ENCODE measurements around the gene OR52K1.
A peak's percentile ranks its signal among the peaks of the same experiment; 100 is the strongest.
"Not testable (repeated sequence)": the region's sequence is repeated elsewhere in the genome, so short reads cannot be mapped to it uniquely, and the experiment has no call there.

Gene OR52K1

DNA sequence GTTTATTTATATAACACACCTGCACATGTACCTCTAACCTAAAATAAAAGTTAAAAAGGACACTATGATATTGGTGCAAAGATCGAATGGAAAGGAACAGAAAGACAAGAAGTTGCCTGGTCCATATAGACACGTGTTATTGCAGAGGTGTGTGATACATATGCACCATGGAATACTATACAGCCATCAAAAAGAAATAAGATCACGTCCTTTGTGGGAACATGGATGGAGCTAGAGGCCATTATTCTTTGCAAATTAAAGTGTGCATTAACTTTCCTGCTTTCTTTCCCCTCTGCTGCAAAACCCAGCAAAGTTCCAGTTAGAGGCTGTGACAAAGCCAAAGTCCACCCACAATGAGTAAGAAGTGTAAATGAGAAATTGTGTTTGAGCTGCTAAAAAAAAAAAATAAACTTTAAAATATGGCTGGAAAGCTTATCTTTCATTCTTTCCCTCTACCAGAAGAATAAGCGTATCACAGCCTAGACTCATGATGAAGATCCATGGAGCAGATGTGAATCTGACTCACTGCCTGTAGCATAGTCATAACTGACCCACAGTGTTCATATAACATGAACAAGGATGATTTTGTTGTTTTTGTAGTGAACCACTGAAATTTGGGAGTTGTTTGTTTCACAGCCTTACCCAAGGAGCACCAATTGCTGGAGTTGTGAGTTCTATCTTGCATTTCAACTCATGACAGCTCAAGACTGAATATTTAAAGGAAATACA lies 9.6 kb downstream of the OR52K1 start:
- DNase-seq: no peak

DNA sequence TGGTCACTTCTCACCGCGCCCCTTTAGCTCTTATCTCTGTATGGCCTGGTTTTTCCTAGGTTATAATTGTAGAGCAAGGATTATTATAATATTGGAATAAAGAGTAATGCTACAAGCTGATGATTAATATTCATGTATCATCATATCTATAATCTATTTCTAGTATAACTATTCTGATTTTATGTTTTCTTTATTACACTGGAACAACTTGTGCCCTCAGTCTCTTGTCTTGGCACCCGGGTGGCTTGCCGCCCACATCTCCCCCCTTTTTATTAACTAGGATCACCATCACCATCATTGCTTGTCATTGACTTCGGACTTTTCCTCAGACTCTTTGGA lies 11.0 kb downstream of the OR52K1 start:
- DNase-seq: no peak

DNA sequence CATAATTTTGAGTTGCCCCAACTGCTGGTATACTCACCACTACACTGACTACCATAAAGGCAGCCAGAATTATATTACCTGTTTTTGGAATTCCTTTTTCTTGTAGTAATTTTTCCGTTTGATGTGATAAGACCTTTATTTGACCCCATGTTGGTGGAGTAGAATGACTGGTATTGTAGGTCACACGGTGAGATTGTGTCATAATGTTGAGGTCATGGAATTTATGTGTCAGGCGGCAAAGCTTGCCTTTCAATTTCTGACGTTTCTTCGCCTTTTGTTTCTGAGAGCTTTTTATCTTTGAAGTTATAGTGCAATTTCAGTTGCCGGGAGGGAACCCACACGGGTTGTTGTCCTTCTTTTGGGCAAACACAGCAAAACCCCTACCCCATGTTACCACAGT lies 13.0 kb downstream of the OR52K1 start:
- no peak for DNase-seq

DNA sequence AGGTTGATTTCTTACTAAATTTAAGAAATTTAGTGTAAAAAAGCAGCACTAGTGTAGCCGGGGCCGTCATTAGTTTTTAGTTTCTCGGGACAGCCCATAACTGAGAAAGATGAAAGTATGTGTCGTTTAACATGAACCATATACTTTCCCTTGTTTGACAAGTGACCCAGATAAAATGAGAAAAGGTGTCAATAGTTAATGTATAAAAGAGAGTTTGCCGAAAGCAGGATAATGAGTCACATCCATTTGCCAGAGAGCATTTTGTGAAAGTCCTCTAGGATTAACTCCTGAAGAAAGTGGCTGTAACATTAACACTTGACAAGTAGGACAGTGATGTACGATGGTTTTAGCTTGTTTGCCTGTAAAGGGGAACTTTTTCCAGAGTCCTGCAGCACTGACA lies 13.5 kb downstream of the OR52K1 start:
- DNase-seq: no peak

DNA sequence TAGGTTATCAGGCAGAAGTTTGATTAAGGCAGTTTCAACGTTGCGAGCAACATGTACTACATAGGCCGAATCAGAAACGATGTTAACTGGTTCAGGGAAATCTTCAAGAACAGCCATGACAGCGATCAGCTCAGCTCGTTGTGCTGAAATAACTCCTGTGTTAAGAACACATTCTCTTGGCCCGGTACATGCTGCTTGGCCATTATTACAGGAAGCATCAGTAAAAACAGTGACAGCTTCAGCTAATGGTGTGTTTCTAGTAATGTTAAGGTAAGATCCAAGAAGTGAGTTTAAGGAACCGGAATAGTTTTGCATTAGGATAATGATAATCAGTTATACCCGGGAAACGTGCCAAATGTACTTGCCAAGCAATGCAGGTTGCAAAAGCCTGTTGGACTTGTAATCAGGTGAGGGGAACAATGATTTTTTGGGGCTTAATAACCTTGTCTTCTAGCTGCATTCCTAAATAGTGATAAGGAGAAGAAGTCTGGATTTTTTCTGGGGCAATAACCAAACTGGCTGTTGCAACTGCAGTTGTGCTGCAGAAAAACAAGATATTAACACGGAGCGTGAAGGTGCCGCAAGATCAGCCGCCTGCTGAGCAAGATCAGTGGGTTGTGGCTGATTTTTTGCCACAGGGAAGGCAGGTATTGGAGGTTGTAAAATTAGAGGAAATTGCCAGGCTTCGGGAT lies 14.3 kb downstream of the OR52K1 start:
- no peak for DNase-seq

DNA sequence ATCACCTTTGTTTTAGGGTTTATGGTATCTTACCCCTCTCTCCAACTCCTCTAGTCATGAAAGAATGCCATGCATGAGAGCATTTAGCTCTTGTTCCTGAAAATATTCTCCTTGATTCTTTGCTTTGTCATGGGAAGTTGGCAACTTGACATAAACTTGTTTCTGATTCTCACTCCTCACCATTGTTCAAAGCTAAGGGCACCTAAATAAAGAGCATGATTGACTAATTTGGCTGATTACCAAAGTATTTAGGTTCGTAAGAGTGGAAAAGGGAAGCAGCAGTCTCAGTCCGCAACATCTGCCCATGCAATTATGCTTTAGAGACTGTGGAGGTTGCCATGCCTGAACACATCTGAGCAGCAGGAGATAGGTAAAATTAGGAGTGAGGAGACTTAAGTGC lies 26.4 kb downstream of the OR52K1 start:
- DNase-seq: no peak

DNA sequence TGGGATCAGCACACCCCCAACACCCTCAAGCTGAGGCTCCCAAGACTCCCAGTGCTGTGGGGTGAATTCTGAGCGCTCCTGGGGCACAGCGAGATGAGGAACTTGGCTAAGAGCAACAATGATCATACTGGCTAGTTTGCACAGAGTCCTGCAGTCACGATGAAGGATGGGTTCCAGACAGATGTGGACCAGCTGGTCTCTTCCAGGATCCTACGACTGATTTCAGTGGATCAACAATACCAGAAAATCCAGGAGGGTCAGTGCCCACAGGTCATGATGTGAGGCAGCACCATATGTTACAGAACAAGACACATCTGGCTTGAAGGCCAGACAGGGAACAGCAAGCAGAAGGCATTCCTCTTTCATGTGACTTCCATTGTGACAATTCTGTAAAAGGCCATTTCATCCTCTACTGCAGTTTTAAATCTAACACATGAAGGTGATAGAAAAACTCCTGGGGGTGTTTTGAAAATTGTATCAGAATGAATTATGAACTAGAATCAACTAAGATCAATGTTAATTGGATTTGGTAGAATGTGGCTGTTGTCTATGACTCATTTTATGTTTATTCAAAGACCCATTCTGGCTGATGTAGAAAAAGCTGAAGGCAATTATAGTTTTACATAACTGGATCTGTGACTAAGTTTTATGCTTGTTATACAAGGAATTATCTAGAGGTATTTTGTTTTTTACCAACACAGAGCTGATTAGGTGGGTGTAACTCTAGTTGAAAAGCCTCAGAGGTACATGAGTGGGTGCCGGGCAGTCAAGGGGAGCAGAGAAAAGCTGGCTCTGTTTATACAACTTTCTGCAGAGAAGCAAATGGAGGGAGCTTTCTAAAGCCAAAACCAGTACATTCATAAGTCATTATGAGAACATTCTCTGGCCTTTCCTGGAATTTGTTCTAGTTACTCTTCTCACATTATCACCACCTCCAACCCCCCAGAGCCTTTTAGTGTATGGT lies 29.1 kb downstream of the OR52K1 start:
- DNase-seq: no peak

DNA sequence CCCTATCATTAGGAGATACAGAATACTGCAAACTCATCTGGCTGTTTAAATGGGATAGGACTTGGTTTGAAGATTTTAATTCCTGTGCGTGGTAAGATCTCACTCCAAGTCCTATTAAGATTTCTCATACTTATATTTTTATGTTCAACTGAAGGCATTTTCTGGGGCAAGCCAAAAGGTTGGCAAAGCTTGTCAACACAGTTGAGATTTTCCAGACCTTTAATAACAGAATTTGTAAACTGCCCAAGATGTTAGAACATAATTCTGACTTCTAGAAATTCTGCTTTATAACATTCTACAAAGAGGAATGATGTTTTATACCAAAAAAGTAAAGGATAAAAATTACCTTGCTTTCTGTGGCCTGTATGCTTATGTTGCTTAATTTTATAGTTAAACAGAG lies 31.8 kb downstream of the OR52K1 start:
- DNase-seq: no peak

DNA sequence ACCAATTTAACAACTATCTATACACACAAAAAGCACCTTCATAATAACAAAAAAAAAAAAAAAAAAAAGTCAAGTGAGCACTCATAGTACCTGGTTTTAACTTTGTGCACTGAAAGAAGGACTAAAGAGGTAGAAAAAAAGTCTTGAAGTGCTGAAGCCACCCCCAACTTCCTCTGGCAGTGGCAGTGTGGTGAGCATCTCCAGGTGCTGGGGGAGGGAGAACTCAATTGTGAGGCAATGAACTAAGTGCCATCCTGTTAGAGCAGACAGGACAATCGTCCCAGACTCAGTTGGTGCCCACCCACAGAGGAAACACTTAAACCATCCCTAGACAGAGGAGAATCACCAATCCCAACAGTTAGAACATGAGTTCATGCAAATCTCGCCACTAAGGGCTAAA lies 39.9 kb downstream of the OR52K1 start:
- DNase-seq: no peak

DNA sequence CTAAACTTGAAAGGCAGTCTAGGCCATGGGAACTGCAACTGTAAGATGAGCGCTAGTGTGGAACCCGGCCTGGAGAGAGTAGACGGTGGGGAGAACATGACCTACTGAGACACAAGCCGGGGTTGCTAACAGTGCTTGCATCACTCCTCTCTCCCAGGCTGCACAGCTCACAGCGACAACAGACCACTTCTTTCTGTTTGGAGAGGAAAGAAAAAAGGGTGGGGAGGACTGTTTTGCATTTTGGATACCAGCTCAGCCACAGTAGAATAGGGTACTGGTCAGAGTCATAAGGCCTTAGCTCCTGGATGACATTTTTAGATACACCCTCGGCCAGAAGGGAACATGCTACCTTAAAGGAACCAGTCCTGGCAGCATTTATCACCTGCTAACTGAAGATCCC lies 40.3 kb downstream of the OR52K1 start:
- no peak for DNase-seq

DNA sequence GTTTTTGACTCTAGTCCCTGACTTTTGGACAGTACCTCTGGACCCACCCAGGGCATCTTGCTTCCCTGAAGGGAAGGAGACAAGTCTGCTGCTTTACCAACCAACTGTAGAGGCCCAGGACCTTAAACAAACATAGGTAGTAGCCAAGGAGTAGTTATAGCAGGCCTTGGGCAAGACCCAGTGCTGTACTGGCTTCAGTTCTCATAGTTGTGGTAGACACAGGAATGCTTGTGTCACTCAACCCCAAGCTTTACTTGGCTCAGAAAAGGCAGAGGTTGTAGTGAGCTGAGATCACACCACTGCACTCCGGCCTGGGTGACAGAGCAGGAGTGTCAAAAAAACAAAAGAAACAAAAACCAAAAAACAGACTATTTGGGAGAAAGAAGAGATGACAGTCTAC lies 41.2 kb downstream of the OR52K1 start:
- no peak for DNase-seq

DNA sequence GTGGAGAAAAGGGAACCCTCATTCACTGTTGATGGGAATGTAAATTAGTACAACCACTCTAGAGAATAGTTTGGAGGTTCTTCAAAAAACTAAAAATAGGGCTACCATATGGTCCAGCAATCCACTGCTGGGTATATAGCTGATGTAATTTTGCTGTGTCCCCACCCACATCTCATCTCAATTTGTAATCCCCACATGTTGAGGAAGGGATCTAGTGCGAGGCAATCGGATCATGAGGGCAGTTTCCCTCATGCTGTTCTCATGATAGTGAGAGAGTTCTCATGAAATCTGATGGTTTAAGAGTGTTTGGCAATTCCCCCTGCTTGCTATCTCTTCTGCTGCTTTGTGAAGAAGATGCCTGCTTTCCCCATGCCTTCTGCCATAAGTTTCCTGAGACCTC lies 45.5 kb downstream of the OR52K1 start:
- DNase-seq: no peak

DNA sequence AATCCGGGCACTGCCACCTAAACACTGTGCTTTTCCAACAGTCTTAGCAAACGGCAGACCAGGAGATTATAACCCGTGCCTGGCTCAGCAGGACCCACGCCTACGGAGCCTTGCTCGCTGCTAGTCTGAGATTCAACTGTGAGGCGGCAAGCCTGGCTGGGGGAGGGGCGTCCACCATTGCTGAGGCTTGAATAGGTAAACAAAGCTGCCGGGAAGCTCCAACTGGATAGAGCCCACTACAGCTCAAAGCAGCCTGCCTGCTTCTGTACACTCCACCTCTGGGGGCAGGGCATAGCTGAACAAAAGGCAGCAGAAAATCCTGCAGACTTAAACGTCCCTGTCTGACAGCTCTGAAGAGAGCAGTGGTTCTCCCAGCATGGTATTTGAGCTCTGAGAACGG lies 49.2 kb downstream of the OR52K1 start:
- not testable (repeated sequence) for DNase-seq

DNA sequence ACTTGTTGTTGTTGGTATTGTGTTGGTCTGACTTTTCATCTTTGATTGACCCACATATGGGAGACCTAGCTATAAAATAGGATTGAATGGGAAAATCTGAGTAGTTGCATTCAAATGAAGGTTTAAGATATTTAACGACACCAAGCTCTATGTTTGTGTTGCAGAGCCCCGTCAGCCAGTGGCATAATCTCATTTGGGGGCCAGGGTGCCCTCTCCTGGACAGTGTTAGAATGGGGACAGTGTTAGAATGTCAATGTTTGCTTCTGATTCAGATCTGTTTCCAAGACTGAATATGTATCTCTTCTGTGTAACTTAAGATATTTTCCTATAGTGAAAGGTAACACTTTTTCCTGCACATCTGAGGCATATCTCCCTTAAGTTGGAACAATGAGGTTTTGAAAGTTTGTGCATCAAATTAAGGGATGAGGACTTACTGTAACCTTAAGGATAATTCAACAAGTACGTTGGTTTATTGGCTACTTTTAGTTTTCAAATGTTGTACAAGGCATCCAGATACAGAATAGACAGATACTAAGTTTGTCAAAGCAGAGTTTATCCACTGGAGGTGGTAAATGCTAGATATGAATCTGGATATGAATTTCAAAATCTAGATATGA lies 57.3 kb downstream of the OR52K1 start:
- DNase-seq: peak; percentile 14

DNA sequence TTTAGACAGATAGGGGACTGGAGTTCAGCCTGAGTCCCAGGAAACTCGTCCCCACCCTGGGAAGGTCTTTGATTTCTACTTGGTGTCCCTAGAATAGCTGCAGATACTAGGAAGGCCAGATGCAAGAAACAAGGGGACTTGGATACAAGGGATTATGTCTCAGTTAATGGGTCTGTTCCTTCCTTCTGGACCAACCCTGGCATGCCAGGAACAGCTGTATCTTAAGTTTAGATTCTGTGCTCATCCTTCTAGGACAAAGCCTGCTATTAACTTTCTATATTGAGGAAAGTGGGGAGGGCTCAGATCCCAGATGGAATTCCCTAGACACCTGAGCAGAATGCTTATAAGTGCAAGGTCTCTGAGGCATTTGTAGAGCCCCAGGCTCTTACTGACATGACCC lies 58.6 kb downstream of the OR52K1 start:
- no peak for DNase-seq
